NT2/D1 (cell line): ENCODE measurements around the gene C9orf50.

ENCODE experiments used
- SUZ12 ChIP-seq: IDR thresholded peaks from 2 replicates; pipeline ENCODE4 v1.6.1; 2011; ENCODE audit not compliant: insufficient read length, insufficient read depth; ENCODE audit errors: extremely low read depth
- YY1 ChIP-seq: IDR thresholded peaks from 2 replicates; pipeline ENCODE4 v1.6.1; 2011; ENCODE audit not compliant: insufficient read length, insufficient read depth

DNA sequence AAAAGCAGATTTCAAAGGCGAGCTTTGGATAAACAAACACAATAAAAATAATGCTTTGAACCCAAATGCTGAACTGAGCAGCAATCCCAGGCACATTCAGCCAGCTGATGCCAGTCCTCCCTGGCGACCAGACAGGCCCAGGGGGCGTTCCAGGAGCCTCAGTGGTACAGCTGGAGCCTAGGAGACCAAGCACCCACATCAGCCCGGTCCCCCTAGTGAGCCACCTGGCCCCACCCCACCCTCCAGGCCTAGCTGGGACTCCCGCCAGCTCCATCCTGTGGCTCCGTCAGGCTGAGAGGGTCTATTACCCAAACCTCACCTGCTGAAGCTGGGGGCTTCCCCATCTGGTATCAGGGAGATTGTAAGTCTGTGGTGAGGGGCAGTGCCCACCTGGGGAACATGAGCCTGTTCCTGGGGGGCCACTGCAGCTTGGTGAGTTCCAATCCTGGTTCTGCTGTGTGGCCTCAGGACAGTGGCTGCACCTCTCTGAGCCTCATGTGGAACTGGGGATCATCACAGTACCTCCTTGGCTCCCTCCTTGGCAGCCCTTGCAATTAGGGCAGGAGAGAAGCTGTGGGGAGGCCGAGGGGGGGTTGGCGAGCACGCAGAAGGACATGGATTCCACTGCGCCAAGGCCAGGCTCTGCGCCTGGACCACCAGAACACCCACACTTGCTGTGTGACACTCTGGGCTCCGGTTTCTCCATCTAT is 16.7 kb downstream of the C9orf50 start:
- TF ChIP-seq SUZ12 = no peak
- no peak for TF ChIP-seq YY1
